Spleen (tissue), 7 donors: ENCODE data around the gene ST6GALNAC1.

Experiments used
- CTCF ChIP-seq, 11 experiments: fragments of 200-600 bp in 7 of 11; fragments of 450-650 bp in 4 of 11; sonication (generic) in 4 of 11; IDR thresholded peaks in 8 of 11; conservative IDR thresholded peaks in 3 of 11; 1 replicate in 7 of 11; 2 replicates in 4 of 11; pipeline versions ENCODE4 v1.4.0 to v1.8.0; 2016 to 2021; ENCODE audit warnings: antibody characterized with exemption in 11 of 11, inconsistent platforms in 4 of 11, mild to moderate bottlenecking in 1 of 11
- POLR2A ChIP-seq, 3 donors: fragments of 450-650 bp; IDR thresholded peaks; one replicate each; pipeline ENCODE4 v1.5.1; 2017; ENCODE audit warnings: antibody characterized with exemption in 3 of 3, mild to moderate bottlenecking in 1 of 3
- POLR2AphosphoS5 ChIP-seq, 3 donors: sonication (generic); formaldehyde crosslinking; IDR thresholded peaks; one replicate each; pipeline ENCODE4 v1.5.1; 2017; ENCODE audit warnings: antibody characterized with exemption in 3 of 3
- donor health status: DM: no; HTN: no; CAD: no; lungs with moderate emphysema.
- donor health status: DM: no; HTN: no; CAD: no.
- donor health status: DM: no; HTN: no; CAD: no.

DNA sequence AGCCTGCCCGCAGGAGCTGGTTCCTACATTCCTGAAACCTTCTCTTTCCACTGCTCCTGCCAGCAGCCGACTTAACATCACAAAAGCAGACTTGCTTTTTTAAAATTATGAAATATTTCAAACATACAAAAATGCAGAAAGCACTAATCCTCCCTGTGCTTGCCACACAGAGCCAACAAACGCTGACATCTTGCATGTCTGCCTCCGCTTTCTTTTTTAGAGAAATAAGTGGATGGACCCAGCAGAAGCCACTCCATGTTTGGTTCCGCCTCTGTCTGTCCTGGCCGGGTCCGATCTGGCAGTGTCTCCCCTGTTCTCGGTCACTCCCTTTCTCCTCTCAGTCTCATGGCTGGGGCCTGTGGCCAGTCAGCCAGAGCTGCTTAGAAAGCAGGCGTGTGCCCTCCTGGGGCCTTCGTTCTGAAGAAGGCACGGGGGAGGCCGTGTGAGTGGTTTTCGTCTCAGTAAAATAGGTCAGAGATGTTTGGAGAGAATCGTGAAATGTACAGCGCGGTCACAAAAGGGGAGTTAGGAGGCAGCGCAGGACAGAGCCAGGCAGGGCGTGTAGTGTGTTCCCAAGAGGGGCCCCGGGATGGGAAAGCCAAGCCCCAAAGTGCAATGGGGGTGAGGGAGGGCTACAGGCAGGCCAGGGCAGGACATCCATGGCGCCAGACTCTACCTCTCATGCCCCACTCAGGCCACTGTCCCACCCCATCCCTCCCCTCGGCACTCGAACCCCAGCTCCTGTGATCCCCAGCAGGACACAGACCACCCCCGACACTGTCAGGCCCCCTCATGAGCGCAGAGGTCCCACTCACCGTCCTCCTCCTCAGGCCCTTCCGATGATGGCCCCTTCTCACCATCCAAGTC, 44.0 kb upstream of the ST6GALNAC1 start:
- TF ChIP-seq POLR2A (IDR thresholded peaks at IDR 0.05) (no peak), CTCF (IDR thresholded peaks at IDR 0.05 in 8 of 11, conservative IDR thresholded peaks at IDR 0.05 in 3 of 11) (no peak), POLR2AphosphoS5 (IDR thresholded peaks at IDR 0.05) (peak in 1 of 3 donors; percentile 63)
